Astrocyte (in vitro differentiated cells and primary cell): ENCODE results near the gene IFNB1. TPM values are rescaled to one million over a fixed set of nuclear protein-coding genes. Genes with fewer than 3 reads are reported as not detected.

Source experiments
- DNase-seq: peaks from one replicate; pipeline ENCODE4 v3.0.0-alpha.2; 2010; ENCODE audit warnings: low read depth
- FAIRE-seq: peaks from 2 replicates; lab custom pipeline; 2011; peaks lifted over from hg19 to GRCh38; lab: Jason Lieb, UNC
- H2AFZ ChIP-seq: 2 replicates; pipeline ENCODE4 v1.6.0; 2012; ENCODE audit warnings: low read depth, low read length, inconsistent platforms
- H3K27ac ChIP-seq: 2 replicates; pipeline ENCODE4 v1.5.1; 2011; ENCODE audit warnings: low read depth, low read length, inconsistent platforms
- H3K27me3 ChIP-seq: 2 replicates; pipeline ENCODE4 v1.6.0; 2011; ENCODE audit warnings: low read length, inconsistent platforms; ENCODE audit not compliant: insufficient read depth
- H3K36me3 ChIP-seq: 2 replicates; pipeline ENCODE4 v1.5.1; 2011; ENCODE audit warnings: low read length, inconsistent platforms; ENCODE audit not compliant: insufficient read depth
- H3K4me1 ChIP-seq: 2 replicates; pipeline ENCODE4 v1.5.1; 2011; ENCODE audit warnings: low read length, inconsistent platforms; ENCODE audit not compliant: insufficient read depth
- H3K4me2 ChIP-seq: 2 replicates; pipeline ENCODE4 v1.6.0; 2012; ENCODE audit warnings: low read length, inconsistent platforms
- H3K4me3 ChIP-seq: 2 replicates; pipeline ENCODE4 v1.5.1; 2011; ENCODE audit warnings: low read depth, mild to moderate bottlenecking, low read length, inconsistent platforms; ENCODE audit not compliant: insufficient read depth
- H3K79me2 ChIP-seq: 2 replicates; pipeline ENCODE4 v1.6.0; 2012; ENCODE audit warnings: mild to moderate bottlenecking, low read length, inconsistent platforms; ENCODE audit not compliant: insufficient read depth
- H3K9ac ChIP-seq: 2 replicates; pipeline ENCODE4 v1.6.0; 2012; ENCODE audit warnings: mild to moderate bottlenecking, low read length, inconsistent platforms
- H3K9me3 ChIP-seq: 2 replicates; pipeline ENCODE4 v1.5.1; 2012; ENCODE audit warnings: low read depth, mild to moderate bottlenecking, low read length, inconsistent platforms; ENCODE audit not compliant: insufficient read depth
- H4K20me1 ChIP-seq: 2 replicates; pipeline ENCODE4 v1.6.0; 2012; ENCODE audit warnings: low read length, inconsistent platforms; ENCODE audit not compliant: insufficient read depth
- H3K27ac Mint-ChIP-seq: one replicate; pipeline ENCODE4 v1.8.0; 2021; ENCODE audit warnings: mild to moderate bottlenecking, mixed read lengths; ENCODE audit not compliant: unreplicated experiment
- H3K27me3 Mint-ChIP-seq: one replicate; pipeline ENCODE4 v1.8.0; 2021; ENCODE audit warnings: low read depth, mixed read lengths; ENCODE audit not compliant: unreplicated experiment
- H3K36me3 Mint-ChIP-seq: one replicate; pipeline ENCODE4 v1.8.0; 2021; ENCODE audit warnings: low read depth, mixed read lengths; ENCODE audit not compliant: unreplicated experiment
- H3K4me1 Mint-ChIP-seq: one replicate; pipeline ENCODE4 v1.8.0; 2021; ENCODE audit warnings: low read depth, mixed read lengths; ENCODE audit not compliant: unreplicated experiment
- H3K4me3 Mint-ChIP-seq: one replicate; pipeline ENCODE4 v1.8.0; 2021; ENCODE audit warnings: mild to moderate bottlenecking, moderate library complexity, mixed read lengths; ENCODE audit not compliant: unreplicated experiment
- H3K9me3 Mint-ChIP-seq: one replicate; pipeline ENCODE4 v1.8.0; 2021; ENCODE audit warnings: mild to moderate bottlenecking, mixed read lengths; ENCODE audit not compliant: unreplicated experiment
- EZH2 ChIP-seq: IDR thresholded peaks from 2 replicates; pipeline ENCODE4 v1.6.1; 2012; ENCODE audit warnings: mild to moderate bottlenecking, low read length, inconsistent platforms; ENCODE audit not compliant: insufficient read depth
- total RNA-seq: library from RNA; stranded (reverse); gene quantifications from 2 replicates; pipeline ENCODE4 v1.2.1, GENCODE V29; 2021
- TF ChIP-seq, protein P1 (sequence below): IDR thresholded peaks from 2 replicates; pipeline ENCODE4 v1.5.1; 2011; ENCODE audit warnings: low read depth, mild to moderate bottlenecking, inconsistent platforms, low read length, moderate library complexity; ENCODE audit not compliant: insufficient read depth

The IFNB1 gene
- total RNA-seq, 1 donor from 2014 or later = 2.5 TPM

GRCh38 chr9:21080793-21081192, 3.1 kb upstream of the IFNB1 start:
- Histone ChIP-seq H3K4me3 (no peak overlapping the region), H3K9ac (no peak overlapping the region), H3K4me2 (no peak overlapping the region), H3K36me3 (no peaks in the 10 kb centered on the region), H3K27ac (no peak overlapping the region), H3K79me2 (no peaks in the 10 kb centered on the region), H2AFZ (no peak overlapping the region), H4K20me1 (no peaks in the 10 kb centered on the region), H3K9me3 (no peaks in the 10 kb centered on the region), H3K4me1 (no peaks in the 10 kb centered on the region), H3K27me3 (no peaks in the 10 kb centered on the region)
- Mint-ChIP-seq H3K9me3 (peaks cover 2% of the 10 kb centered on the region), H3K27ac (no peak overlapping the region), H3K27me3 (no peaks in the 10 kb centered on the region), H3K4me1 (peaks cover 3% of the 10 kb centered on the region), H3K4me3 (no peak overlapping the region), H3K36me3 (no peaks in the 10 kb centered on the region)
- no peak for TF ChIP-seq EZH2
- TF ChIP-seq, protein P1, sequence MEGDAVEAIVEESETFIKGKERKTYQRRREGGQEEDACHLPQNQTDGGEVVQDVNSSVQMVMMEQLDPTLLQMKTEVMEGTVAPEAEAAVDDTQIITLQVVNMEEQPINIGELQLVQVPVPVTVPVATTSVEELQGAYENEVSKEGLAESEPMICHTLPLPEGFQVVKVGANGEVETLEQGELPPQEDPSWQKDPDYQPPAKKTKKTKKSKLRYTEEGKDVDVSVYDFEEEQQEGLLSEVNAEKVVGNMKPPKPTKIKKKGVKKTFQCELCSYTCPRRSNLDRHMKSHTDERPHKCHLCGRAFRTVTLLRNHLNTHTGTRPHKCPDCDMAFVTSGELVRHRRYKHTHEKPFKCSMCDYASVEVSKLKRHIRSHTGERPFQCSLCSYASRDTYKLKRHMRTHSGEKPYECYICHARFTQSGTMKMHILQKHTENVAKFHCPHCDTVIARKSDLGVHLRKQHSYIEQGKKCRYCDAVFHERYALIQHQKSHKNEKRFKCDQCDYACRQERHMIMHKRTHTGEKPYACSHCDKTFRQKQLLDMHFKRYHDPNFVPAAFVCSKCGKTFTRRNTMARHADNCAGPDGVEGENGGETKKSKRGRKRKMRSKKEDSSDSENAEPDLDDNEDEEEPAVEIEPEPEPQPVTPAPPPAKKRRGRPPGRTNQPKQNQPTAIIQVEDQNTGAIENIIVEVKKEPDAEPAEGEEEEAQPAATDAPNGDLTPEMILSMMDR = no peak
- DNase-seq = no peak
- FAIRE-seq = no peak

GRCh38 chr9:21078702-21079101, 960 bp upstream of the IFNB1 start:
- Histone ChIP-seq H3K4me2 (no peak overlapping the region), H3K79me2 (no peaks in the 10 kb centered on the region), H3K27me3 (no peaks in the 10 kb centered on the region), H3K27ac (no peak overlapping the region), H3K36me3 (no peaks in the 10 kb centered on the region), H3K4me3 (no peak overlapping the region), H3K4me1 (no peaks in the 10 kb centered on the region), H3K9ac (no peak overlapping the region), H3K9me3 (no peaks in the 10 kb centered on the region), H4K20me1 (no peaks in the 10 kb centered on the region), H2AFZ (no peak overlapping the region)
- FAIRE-seq = no peak
- peaks cover 3% of the 10 kb centered on the region for H3K4me1 Mint-ChIP-seq
- TF ChIP-seq, protein P1 = no peak
- TF ChIP-seq EZH2 = no peak
- no peak overlapping the region for H3K27ac Mint-ChIP-seq
- H3K27me3 Mint-ChIP-seq = no peaks in the 10 kb centered on the region
- no peak for DNase-seq
- H3K9me3 Mint-ChIP-seq = no peaks in the 10 kb centered on the region
- no peak overlapping the region for H3K4me3 Mint-ChIP-seq
- H3K36me3 Mint-ChIP-seq = no peaks in the 10 kb centered on the region

DNA sequence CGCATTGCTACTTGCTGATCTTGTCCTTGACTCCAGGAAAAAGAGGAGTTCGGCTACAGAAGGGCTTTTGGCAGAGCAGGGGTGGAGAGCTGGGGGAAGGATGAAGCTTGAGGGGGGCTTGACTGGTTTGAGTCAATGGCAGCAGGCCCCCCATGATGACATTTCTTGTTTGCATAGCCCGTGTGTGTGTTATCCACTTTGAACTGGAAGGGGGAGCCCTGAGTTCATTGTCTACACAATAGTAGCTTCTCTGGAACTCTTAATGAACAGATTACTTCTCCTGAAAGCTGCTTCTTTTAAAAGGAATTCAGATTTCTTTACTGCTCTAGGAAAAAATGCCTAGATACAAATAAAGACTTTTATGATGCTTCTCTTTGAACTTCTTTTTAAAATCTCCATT, 2.3 kb downstream of the IFNB1 start:
- Histone ChIP-seq H3K27me3 (no peaks in the 10 kb centered on the region), H3K4me3 (no peak overlapping the region), H2AFZ (no peak overlapping the region), H3K27ac (no peak overlapping the region), H3K9me3 (no peaks in the 10 kb centered on the region), H4K20me1 (no peaks in the 10 kb centered on the region), H3K4me2 (no peak overlapping the region), H3K9ac (no peak overlapping the region), H3K36me3 (no peaks in the 10 kb centered on the region), H3K4me1 (peaks cover under 1% of the 10 kb centered on the region), H3K79me2 (no peaks in the 10 kb centered on the region)
- FAIRE-seq (no peak), DNase-seq (no peak)
- Mint-ChIP-seq H3K4me3 (no peak overlapping the region), H3K27me3 (no peaks in the 10 kb centered on the region), H3K27ac (no peak overlapping the region), H3K36me3 (no peaks in the 10 kb centered on the region), H3K4me1 (peaks cover 7% of the 10 kb centered on the region), H3K9me3 (no peaks in the 10 kb centered on the region)
- TF ChIP-seq, protein P1 = no peak
- no peak for TF ChIP-seq EZH2
